GM23338 (cell line): ENCODE data around the gene EIF3L.

Source experiments
- EZH2 ChIP-seq: fragments of 200-600 bp; sonication (generic); IDR thresholded peaks from one replicate; pipeline ENCODE4 v1.8.0; 2017; ENCODE audit warnings: antibody characterized with exemption, mild to moderate bottlenecking, low read depth; ENCODE audit not compliant: unreplicated experiment
- JUNB ChIP-seq: IDR thresholded peaks from one replicate; pipeline ENCODE4 v1.6.1; 2016; ENCODE audit warnings: antibody characterized with exemption; ENCODE audit not compliant: unreplicated experiment
- POLR2AphosphoS5 ChIP-seq: IDR thresholded peaks from 2 replicates; pipeline ENCODE4 v1.6.1; 2016; ENCODE audit warnings: antibody characterized with exemption, low read depth
- ZNF331 ChIP-seq: fragments of 250-450 bp; sonication (Bioruptor Pico); IDR thresholded peaks from 2 replicates; pipeline ENCODE4 v1.5.0; 2020; ENCODE audit warnings: low read depth, mild to moderate bottlenecking, moderate library complexity
- TF ChIP-seq, protein P1 (sequence below), 2 experiments: fragments of 200-600 bp in 1 of 2; sonication (generic) in 1 of 2; conservative IDR thresholded peaks; 2 replicates each; pipeline versions ENCODE4 v1.5.1 to v1.6.1; 2016 to 2017; ENCODE audit warnings: antibody characterized with exemption in 2 of 2, low read depth in 2 of 2, mild to moderate bottlenecking in 2 of 2, moderate library complexity in 1 of 2
- TF ChIP-seq, protein P2 (sequence below): IDR thresholded peaks from one replicate; pipeline ENCODE4 v1.6.1; 2018; ENCODE audit warnings: antibody characterized with exemption; ENCODE audit not compliant: unreplicated experiment

- TF ChIP-seq, protein P1, sequence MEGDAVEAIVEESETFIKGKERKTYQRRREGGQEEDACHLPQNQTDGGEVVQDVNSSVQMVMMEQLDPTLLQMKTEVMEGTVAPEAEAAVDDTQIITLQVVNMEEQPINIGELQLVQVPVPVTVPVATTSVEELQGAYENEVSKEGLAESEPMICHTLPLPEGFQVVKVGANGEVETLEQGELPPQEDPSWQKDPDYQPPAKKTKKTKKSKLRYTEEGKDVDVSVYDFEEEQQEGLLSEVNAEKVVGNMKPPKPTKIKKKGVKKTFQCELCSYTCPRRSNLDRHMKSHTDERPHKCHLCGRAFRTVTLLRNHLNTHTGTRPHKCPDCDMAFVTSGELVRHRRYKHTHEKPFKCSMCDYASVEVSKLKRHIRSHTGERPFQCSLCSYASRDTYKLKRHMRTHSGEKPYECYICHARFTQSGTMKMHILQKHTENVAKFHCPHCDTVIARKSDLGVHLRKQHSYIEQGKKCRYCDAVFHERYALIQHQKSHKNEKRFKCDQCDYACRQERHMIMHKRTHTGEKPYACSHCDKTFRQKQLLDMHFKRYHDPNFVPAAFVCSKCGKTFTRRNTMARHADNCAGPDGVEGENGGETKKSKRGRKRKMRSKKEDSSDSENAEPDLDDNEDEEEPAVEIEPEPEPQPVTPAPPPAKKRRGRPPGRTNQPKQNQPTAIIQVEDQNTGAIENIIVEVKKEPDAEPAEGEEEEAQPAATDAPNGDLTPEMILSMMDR (conservative IDR thresholded peaks at IDR 0.05; ENCODE audit: low read depth in 2 of 2): no peak
- TF ChIP-seq EZH2 (no peak), POLR2AphosphoS5 (no peak), JUNB (no peak), ZNF331 (CRISPR knock-in tag) (no peak)
- TF ChIP-seq, protein P2, sequence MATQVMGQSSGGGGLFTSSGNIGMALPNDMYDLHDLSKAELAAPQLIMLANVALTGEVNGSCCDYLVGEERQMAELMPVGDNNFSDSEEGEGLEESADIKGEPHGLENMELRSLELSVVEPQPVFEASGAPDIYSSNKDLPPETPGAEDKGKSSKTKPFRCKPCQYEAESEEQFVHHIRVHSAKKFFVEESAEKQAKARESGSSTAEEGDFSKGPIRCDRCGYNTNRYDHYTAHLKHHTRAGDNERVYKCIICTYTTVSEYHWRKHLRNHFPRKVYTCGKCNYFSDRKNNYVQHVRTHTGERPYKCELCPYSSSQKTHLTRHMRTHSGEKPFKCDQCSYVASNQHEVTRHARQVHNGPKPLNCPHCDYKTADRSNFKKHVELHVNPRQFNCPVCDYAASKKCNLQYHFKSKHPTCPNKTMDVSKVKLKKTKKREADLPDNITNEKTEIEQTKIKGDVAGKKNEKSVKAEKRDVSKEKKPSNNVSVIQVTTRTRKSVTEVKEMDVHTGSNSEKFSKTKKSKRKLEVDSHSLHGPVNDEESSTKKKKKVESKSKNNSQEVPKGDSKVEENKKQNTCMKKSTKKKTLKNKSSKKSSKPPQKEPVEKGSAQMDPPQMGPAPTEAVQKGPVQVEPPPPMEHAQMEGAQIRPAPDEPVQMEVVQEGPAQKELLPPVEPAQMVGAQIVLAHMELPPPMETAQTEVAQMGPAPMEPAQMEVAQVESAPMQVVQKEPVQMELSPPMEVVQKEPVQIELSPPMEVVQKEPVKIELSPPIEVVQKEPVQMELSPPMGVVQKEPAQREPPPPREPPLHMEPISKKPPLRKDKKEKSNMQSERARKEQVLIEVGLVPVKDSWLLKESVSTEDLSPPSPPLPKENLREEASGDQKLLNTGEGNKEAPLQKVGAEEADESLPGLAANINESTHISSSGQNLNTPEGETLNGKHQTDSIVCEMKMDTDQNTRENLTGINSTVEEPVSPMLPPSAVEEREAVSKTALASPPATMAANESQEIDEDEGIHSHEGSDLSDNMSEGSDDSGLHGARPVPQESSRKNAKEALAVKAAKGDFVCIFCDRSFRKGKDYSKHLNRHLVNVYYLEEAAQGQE: no peak
These were observed 68.8 kb downstream of the EIF3L start for GRCh38 chr22:37917874-37918548.
